ENCODE results near the gene MAN1A2.
"Not testable (repeated sequence)": the region's sequence is repeated elsewhere in the genome, so short reads cannot be mapped to it uniquely, and the experiment has no call there.

MAN1A2 gene

DNA sequence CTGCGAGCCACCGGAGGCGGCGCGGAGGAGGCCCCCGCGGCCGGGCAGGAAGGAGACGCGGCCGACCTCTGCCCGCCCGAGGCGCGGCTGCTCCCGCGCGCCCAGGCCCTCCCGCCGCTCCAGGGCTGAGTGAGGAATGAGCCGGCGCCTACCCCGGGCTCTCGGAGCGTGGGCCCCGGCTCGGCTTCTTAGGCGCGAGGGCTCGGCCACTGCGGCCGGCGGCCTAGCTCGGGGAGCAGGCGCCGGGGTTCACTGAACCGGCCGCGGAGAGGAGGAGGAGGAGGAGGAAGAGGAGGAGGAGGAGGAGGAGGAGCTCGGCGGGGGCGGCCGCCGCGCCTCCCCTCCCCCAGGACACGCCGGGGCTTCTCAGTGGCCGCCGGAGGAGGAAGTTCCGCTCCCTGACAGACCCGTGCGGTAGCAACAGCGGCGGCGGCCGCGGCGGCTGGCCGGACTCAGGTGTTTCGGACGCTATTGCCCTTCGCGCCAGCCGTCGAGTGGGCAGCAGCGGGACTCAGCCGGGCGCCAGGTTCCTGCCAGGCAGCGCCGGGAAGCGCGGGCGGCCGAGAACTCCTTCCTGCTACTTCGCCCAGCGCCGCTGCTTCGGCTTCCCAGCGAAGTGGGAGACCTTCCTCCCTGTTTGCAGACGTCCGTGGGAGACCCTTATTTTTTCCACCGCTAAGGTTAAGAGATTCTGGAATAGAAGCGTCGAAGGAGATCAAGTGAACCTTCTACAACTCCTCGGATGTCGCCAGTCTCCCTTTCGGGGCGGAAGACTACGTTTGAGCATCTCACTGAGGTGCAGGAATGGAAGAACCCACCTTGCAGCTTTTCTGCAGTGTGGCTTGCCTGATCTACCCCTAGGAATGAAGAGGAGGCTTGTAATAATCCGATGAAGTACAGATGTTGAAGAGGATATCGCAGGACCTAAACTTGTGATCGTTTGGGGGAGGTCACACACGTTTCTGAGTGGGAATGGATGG, at the start of gene MAN1A2:
TSS of gene MAN1A2 (plus strand) at position 404 of the 980 bp plus-strand sequence. CDS start 735 bp downstream, outside the sequence.
- peak; percentile 48 for DNase-seq

DNA sequence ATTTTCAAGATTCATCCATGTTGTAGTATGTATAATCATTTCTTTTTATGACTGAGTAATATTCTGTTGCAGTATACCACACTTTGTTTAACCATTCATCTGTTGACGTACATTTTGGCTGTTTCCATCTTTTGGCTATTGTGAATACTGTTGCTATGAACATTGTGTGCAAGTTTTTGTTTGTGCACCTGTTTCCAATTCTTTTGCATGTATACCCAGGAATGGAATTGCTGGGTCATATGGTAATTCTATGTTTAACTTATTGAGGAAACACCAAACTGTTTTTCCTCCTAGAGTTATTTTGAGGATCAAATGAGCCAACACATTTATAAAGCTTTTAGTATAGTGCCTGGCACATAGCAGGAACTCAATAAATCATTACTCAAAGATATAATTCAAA, 49.2 kb upstream of the MAN1A2 start:
- no peak for DNase-seq

DNA sequence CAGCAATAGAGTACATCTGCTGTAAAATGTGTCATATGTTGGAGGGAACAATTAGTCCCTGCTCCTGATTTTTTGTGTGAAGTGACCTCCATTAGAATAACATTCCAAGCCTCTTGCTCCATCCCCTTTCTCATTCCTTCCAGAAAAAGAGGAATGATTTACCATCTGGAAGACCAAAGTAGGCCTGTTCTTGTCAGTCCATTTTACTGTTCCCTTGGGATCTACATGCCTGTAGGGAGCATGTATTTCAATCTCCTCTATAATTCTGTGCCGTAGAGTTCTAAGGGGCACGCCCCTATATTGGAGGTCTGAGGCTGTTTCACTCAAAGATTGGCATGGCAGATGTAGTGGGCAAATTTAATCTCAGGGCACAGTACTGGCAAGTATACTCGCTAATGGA, 48.8 kb upstream of the MAN1A2 start:
- no peak for DNase-seq

DNA sequence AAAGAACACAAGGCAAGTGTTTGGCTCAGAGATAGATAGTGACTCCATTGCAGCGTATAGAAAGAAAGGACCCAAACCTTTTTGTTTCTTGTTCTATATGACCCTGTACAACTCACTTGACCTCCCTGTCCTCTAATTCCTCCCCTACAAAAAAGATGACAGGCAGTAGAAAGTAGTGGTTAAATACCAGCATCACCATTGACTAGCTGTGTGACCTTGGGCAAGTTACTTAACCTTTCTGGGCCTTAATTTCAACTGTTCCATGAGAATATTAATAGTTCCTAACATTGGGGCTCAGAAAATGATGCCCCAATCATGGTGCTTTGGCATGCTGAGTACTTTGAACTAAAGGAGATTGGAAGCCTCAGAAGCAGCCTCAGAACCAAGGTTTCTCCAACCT, 46.7 kb upstream of the MAN1A2 start:
- no peak for DNase-seq

DNA sequence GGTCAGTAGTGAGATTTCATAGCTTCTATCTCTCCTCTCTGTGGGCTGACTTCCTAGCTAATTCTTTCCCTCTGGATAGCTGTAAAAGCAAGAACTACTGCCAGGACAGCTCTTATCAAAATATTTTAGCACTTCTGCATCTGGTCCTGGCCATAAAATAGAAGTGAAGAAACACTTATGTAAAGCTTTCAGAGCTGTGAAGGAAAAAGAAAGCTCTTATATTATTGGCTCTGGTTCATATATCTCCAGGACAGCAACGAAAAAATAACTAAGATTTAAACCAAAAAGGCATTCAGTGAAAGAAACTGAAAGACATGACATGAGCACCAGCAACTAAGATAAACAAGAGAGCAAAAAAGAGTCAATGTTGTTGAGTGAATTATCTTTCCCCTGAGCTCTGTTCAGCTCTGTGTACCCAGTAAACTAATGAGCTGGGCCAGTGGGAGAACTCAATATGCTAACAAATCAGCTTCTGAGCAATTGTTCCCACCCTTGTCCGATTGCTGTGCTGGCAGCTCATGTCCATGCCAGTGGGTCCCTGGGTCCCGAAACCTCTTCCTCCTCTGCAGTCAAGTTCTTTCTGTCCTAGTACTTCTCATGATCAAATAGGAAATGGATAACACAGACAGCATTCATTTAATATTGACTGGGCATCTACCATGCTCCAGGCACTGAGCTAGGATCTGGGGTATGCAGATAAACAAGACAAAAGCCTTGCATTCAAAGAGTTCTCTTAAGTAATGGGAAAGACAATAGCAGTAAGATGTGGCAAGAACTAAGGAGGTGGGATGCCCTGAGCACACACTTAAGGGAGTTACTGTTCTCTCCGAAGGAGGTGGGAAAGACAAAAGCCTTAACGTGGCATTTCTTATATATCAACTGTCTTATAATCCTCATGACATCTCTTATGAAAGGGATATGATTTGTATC, 45.3 kb upstream of the MAN1A2 start:
- no peak for DNase-seq

DNA sequence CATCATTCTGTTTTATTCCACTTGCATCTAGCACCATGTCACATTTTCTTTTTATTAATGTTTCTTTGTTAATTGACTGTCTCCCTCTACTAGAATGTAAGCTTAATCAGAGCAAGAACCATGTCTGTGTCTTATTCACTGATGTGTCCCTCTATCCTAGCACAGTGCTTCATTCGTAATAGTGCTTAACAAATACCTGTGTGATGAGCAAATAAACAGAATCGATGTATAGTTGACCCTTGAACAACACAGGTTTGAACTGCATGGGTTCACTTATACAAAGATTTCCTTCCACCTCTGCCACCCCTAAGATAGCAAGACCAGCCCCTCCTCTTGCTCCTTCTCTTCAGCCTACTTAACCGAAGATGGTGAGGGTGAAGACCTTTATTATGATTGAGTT, 42.9 kb upstream of the MAN1A2 start:
- DNase-seq = no peak

DNA sequence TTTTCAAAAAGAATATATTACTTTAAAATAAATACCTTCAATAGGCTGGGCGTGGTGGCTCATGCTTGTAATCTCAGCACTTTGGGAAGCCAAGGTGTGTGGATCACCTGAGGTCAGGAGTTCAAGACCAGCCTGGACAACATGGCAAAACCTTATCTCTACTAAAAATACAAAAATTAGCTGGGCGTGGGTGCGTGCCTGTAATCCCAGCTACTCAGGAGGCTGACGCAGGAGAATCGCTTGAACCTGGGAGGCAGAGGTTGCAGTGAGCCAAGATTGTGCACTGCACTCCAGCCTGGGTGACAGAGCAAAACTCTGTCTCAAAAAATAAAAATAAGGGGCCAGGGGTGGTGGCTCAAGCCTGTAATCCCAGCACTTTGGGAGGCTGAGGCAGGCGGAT, 41.2 kb upstream of the MAN1A2 start:
- not testable (repeated sequence) for DNase-seq

DNA sequence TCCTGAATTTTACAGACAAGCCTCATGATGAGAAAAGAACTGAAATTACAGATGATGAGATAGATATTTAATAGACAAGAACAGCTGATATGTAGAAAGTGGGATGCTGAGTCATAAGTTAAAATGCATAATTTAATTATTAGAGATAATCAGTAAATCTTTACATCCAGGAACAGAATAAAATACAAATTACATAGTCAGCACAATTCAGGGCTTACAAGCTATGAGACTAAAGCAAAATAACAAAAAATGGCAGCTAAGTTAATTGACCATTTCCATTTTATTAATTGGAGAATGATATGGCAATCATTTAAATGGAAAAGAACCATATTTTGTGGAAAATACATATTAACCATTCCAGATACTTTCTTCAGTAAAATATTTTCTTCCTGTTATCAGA, 40.2 kb upstream of the MAN1A2 start:
- DNase-seq = no peak

DNA sequence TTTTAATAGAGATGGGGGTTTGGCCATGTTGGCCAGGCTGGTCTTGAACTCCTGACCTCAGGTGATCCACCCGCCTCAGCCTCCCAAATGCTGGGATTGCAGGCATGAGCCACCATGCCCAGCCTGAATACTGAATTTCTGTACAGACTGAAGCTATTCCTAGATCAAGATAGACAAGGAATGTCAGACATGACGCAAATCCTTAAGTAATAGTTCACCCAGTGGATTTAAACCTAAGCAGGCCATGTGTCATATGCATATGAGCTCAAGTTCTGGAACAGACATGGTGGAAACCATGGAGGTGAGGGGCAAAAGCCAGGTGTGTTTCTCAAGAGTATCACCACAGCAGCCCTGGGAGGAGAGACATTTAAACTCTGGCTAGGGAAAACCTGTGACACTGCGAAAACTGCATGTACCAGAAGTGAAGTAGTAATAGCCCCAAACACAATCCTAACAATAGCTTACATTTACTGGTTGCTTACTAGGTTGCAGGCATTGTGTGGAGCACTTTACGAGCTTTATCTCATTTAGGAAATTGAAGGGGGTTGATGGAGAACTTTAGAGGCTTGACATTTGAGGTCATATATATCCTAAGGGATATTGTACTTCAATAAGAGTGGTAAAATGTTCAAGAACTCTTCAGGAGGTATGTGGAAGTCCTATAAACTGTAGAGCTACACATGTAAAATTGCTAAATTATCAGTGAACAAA, 31.7 kb upstream of the MAN1A2 start:
- no peak for DNase-seq

DNA sequence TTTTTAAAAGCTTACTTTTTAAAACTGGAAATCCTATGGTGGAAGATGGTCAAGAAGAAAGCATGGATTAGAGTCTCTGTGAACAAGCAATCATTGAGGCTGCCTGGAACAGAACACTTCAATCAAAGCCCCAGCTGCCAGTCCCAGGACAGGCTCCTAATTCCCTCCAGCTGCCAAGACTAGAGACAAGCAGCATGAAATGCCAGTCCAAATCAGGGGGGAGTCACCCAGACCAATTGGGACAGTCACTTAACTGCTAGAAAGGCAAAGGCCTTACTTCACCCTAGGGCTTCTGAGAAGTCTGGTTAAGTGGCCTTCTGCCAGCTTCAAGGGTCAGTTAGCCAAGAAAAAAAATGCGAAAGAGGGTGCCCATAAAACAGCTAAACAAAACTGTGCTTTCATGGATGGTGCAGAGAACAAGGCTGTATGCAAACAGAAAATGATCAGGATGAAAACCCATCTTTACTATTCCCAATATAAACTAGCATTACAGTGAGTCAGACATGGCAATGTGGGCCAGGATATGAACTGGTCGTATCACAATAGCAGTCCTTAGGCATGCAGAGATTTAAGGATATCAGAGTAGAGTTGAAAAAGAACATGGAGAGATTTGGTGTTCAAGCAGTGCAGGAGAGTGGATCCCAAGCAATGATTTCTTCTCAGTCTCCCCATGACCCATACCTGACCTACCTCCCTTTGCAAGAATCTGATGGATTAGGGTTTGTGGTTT, 31.0 kb upstream of the MAN1A2 start:
- DNase-seq = no peak

DNA sequence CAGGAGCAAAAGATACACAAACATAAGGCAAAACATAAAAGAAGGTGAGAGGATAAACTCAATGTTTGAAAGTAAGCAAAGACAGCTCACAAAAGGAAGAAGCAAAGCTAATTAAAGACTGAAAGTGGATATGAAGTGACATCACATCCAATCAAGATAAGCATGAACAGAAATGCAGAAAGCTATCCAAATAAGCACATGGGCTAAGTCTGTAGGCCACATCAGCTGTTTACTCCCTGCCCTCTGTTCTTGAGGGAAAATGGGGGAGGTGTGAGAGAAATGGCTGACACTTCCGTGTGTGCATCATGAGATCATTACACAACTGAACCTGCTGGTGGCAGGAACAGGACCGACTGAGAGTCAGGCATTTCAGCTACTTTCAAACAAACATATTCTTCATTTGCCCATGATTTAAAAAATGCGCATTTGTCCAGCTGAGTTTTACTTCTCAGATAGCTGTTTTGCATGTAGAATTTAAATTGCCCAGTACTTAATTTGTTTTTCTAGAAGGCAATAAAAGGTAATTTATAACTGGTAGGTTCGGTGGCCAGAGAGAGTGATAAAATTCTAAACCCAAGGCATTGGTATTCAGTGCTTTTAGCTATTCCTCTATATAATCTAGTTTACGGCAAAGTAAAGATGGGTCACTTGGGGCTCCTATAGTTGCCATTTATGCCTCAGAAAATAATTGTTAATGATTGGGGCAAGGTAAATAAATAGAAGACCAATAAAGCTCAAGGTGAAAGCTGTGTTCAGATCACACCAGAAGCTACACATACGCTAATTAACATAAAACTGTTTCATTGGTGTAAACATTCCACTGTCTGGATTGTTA, 27.2 kb upstream of the MAN1A2 start:
- no peak for DNase-seq

DNA sequence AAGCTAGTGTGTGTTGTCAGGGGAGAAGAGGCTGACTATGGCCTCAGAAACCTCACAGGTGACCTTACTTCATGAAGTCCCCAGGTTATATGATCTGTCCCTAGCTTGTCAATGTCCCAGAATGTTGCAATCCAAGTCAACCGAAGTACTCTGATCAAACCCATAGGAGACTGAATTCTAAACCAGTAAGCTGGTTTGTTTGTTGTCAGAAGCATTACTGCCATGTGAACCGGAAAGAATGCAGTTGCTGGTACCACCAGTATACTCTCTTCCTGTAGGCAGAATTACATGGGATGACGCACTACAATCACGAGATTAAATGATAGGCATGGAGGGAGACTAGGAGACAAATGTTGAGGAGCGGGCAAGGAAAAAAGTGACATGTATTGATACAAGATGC, 26.1 kb upstream of the MAN1A2 start:
- DNase-seq = no peak

DNA sequence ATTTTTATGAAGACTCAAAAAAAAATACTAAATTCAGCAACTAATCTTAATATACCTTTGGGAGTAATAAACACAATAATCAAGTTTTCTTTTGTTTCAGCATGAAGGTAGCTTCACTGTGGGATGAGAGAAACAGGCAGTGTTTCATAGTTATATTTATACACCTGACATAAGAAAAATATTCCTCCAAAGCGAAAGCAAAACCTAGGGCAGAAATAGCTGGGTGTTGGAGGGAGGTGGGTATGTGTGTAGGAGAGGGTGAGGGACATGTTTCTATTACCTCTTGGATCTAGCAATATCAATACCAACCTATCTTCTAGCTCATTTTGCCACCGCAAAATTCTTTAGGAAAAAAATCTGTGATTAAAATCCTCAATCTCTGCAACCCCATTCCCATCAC, 24.9 kb upstream of the MAN1A2 start:
- DNase-seq = no peak

DNA sequence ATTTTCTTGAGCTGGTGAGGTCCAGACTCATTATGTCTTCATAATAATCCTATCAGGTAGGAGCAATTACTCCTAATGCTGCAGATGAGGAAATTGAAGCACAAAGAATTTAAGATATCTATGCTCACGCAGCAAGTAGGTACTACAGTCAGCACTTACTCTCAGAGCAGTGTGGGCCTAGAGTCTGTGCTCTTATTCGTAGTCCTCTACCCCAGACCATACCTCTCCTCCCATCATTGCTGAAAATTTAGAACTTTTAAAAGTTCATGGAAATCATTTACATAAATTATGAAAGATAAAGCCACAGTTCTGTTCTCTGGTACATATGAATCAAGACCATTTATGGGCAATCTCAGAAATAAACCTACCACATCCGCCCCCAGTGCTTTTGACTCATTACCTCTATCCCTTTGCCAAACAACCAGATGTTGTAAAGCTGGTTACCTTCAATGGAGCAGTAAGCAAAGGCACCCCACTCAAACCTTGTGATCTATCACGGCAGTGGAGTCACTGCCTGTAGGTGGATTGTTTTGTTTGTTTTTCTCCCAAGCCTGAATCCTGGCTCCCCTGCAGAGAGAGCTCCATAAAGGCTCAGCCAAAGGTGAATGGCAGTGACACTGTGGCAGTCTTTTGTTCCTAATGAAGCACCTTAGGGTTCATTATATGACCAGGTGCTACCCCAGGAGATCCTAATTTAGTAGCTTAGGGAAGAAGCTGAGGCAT, 20.9 kb upstream of the MAN1A2 start:
- no peak for DNase-seq

DNA sequence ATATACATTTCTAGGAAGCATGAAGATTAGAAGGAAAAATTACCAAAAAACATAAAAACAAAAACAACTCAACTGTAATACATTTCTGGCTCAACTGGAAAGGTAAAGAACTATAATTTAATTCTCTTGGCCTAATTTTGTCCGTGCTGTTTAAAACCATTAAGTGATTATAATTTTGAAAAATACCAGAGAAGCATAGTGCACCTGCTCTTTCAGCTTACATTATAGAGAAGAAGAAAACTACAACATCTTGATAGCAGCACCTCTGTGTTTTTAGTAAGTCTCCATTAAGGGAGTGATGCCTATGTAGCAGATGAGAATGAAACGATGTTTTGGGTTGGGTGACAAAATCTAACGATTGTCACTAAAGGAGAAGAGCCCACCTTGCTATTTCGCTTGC, 19.3 kb upstream of the MAN1A2 start:
- DNase-seq = no peak

DNA sequence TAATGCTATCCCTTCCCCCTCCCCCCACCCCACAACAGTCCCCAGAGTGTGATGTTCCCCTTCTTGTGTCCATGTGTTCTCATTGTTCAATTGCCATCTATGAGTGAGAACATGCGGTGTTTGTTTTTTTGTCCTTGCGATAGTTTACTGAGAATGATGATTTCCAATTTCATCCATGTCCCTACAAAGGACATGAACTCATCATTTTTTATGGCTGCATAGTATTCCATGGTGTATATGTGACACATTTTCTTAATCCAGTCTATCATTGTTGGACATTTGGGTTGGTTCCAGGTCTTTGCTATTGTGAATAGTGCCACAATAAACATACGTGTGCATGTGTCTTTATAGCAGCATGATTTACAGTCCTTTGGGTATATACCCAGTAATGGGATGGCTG, 14.6 kb upstream of the MAN1A2 start:
- DNase-seq = not testable (repeated sequence)

DNA sequence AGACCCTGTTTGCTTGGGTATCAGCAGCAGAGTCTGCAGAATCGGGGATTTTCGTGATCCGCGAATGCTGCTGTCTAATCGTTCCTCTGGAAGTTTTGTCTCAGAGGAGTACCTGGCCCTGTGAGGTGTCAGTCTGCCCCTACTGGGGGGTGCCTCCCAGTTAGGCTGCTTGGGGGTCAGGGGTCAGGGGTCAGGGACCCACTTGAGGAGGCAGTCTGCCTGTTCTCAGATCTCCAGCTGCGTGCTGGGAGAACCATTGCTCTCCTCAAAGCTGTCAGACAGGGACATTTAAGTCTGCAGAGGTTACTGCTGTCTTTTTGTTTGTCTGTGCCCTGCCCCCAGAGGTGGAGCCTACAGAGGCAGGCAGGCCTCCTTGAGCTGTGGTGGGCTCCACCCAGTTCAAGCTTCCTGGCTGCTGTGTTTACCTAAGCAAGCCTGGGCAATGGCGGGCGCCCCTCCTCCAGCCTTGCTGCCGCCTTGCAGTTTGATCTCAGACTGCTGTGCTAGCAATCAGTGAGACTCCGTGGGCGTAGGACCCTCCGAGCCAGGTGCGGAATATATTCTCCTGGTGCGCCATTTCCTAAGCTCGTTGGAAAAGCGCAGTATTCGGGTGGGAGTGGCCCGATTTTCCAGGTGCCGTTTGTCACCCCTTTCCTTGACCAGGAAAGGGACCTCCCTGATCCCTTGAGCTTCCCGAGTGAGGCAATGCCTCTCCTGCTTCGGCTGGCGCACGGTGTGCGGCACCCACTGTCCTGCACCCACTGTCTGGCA, 9.2 kb upstream of the MAN1A2 start:
- not testable (repeated sequence) for DNase-seq

DNA sequence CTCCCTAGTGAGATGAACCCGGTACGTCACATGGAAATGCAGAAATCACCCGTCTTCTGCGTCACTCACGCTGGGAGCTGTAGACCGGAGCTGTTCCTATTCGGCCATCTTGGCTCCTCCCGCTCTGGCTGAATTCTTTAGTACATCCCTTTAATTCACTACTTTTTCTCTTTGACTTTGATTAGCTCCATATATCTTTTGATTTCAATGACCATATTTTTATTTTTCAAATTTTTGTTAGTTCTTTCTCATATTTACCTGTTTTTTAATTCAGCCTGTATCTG, 8.7 kb upstream of the MAN1A2 start:
- DNase-seq = not testable (repeated sequence)

DNA sequence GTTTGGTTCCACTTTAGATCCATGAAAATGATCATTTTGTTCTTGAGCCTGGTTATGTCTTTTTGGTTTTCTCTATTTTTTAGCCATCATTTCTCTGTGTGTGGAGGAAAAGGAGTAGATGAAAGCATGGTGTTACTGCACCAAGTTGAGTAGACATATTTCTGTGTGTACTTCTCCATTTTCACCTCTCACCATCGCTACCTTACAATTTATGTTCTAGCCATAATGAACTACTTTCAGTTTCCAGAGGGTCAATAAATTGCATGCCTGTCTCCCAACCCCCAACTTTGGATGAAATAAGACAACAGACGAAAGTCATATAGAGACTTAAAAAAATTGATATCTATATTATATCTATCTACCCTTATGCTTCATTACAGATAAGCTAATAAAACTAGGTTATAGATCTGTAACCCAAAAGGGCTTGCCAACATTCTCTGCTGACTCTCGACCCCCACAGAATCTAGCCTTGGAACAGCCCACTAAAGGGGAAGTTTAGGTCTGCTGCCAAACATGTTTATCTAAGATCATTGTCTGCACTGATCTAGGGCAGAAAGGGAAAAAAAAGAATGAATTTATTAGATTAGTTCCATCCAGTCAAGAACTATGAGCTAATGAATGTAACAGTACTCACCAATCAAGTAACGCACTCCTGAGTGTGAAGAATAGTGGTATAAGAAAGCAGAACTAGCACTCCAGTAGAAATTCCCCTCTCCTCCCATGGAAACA, 7.5 kb upstream of the MAN1A2 start:
- no peak for DNase-seq
